GM21786 (cell line): ENCODE measurements around the gene LEUTX.
"Not testable (repeated sequence)": the region's sequence is repeated elsewhere in the genome, so short reads cannot be mapped to it uniquely, and the experiment has no call there.

ENCODE experiments used
- ATAC-seq: cut with Tn5 transposase; IDR thresholded peaks from one replicate; pipeline ENCODE4 v1.9.1; 2021; ENCODE audit not compliant: unreplicated experiment

Gene LEUTX, protein sequence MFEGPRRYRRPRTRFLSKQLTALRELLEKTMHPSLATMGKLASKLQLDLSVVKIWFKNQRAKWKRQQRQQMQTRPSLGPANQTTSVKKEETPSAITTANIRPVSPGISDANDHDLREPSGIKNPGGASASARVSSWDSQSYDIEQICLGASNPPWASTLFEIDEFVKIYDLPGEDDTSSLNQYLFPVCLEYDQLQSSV

DNA sequence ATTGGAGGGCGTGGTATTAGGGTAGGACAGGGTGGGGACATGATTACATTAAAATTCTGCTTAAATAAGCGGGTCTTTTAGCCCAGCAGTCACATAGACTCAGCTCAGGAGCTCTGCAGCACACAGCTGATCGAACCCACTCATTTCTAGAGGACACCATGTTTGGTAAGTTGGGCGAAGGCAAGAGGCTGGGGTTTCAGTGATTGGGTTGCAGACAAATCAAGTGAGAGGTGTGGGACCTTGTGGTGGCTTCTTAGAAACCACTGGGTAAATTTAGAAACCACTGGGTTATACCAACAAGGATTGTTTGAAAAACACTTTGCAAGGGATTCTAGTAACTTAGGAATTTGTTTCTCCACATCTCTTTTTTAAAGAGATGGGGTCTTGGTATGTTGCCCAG lies at the start of gene LEUTX:
TSS of gene LEUTX (plus strand) at position 92 of the 400 bp plus-strand sequence. CDS start at position 159, 67 bp downstream.
- ATAC-seq, result no peak

DNA sequence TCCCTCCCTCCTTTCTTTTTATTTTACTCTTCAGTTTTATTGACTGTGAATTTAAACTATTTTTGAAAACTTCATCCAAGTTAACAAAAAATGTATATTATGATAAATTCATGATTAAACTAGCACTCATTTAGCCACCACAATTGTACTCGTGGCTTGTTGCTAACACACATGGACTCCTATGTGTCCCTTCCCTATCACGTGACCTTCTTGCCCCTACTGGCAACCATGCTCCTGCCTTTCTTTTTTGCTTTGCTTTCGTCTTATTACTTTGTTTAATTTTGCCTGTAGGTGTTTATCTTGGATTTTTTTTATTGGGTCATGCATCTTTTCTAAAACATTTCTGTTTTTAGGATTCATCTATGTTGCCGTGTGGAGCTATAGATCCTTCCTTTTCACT lies 49.1 kb upstream of the LEUTX start:
- no peak for ATAC-seq

DNA sequence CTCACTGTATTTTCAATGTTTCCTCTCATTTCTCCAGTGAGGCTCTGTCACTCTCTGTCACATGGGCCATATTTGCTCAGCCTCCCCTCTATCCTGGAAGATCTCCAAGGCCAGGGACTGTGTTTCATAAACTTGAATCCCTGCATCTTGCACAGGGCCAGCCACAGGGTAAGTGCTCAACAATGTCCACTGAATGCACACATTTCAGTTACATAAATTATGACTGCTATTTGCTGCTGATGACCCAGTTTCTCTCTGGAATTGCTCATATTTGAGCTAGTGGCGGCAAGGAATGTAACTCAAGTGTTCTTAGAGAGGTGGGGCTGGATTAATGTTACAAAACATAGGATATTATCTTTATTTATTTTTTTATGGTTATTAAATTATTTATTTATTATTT lies 47.0 kb upstream of the LEUTX start:
- ATAC-seq, result no peak

DNA sequence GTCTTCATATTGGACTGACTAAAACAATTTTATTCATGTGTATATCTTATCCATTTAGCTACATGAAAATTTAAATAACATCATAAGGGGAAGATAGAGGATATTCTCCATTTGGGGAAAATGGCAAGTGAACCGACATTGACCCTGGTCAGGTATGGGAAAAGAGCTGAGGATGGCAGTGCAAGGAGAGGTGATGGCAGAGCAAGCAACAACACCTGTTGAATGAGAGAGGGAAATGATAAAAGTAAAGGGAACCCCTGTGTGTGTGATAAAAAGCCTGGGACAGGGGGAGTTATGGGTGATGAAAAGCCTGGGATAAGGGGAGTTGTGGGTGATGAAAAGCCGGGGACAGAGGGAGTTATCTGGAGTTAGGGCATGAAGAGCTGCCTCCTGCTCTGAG lies 44.8 kb upstream of the LEUTX start:
- no peak for ATAC-seq

DNA sequence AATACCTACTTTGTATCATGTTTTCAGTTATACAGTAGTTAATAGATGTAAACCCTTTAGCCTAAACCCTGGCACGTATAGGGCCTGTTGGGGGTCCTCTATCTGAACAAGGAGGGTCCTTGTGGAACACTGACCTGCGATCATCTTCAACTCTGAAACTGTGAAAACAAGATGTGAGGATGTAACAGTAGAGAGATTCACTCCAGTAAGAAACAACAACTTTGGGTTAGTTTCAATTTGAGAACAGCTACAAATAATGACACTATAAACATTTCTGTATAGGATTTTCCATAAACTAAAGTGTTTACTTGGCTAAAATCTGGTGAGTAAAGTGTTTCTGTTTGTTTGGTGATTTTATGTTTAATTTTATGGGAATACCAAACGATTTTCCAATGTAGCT lies 43.0 kb upstream of the LEUTX start:
- no peak for ATAC-seq

DNA sequence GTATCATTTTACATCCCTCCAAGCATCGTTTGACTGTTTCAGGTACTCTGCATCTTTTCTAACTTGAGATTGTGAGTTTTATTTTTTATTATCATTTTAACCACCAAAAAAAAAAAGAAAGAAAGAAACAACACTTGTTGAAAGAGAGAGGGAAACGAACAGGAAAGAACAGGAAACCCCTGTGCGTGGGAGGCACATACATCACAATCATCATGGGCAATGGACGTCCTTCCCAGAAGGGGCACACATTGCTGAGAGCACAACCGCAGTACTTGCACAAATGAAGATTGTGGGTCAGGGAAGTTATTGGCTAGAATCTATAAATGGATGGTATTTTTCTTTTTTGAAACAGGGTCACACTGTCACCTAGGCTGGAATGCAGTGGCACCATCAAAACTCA lies 42.6 kb upstream of the LEUTX start:
- no peak for ATAC-seq

DNA sequence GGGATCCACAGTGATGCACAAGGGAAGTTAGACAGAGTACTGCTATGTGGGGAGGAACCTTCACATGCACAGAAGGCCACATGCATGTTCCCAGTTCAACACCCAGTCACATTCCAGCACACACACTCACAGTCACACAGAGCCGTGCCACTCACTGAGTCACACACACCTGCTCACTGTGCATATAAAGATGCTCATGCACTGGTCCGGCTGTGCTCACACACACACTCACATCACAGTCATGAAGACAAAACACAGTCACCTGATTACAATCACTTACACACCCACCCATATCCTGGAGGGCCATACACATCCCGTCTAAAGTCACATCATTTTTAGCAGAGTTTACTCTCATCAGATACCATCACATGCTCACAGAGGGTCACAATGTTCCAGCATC lies 41.3 kb upstream of the LEUTX start:
- ATAC-seq, result no peak

DNA sequence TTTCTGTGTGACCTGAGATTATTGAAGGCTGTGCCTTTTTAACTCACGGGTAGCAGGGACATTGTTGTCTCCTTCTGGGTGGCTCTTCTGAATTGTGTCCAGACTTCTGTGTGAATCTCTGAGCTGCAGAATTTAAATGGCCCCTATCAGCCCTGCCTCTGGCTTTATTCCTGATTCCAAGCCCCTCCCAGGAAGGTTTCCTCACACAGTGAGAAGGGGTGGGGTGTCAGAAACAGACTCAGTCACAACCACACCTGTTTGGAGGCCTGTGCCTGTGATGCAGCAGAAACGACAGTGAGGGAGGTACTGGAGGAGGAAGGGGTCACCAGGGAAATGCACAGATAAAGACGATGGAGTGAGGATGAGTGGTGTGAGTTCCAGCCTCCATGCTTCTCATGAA lies 40.8 kb upstream of the LEUTX start, which contains the start of gene CLC:
TSS of gene CLC (minus strand) at position 139 of the 400 bp plus-strand sequence. CDS start at position 62, 77 bp downstream.
- no peak for ATAC-seq

DNA sequence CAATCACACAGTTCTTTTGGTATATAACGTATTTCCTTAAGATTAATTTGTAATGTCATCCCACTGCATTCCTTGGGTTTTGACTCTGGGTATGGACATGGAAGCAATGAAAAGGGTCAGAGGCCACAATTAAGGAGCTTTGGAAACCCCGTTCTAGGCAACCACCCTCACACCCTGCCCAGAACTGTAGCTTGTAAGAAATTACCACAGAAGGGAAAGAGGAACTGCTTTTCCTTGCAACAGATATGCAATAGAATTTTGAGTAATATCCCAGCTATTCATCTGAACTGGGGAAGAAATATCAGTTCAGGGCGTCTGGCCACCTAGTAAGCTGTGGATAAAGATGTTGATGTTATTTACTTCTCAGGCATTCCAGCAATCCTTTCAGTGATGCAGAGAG lies 39.8 kb upstream of the LEUTX start:
- no peak for ATAC-seq

DNA sequence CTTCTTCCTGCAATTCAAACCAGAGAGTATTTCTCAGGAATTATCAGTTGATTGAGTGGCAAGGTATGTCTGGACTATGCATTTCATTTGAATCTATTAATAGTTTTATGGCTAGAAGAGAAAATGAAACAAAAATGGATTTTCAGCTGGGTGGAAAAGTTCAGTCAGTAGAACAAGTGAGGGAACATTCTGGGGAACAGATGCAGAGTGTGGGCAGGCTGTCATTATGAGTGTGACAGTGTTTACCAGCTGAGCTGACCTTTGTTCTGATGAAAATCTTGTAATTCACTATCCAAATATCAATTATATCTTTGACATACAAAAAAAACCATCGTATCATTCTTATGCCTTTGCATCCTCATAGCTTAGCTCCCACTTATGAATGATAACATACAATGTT lies 38.3 kb upstream of the LEUTX start:
- ATAC-seq, result no peak

DNA sequence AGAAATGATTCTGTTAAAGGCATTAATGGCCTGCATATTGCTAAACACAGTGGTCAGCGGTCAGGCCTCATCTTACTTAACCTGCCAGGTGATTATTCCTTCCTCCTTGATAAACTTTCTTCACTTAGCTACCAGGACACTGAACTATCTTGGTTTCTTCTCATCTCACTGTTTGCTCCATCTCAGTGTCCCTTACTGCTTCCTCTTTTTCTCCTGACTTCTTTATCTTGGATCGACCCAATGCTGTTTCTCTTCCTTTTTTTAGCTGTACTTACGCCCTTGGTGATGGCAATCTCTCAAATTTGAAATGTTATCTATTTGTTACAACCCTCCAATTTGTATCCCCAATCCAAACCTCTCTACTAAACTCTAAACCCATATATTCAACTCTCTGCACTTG lies 33.0 kb upstream of the LEUTX start:
- no peak for ATAC-seq

DNA sequence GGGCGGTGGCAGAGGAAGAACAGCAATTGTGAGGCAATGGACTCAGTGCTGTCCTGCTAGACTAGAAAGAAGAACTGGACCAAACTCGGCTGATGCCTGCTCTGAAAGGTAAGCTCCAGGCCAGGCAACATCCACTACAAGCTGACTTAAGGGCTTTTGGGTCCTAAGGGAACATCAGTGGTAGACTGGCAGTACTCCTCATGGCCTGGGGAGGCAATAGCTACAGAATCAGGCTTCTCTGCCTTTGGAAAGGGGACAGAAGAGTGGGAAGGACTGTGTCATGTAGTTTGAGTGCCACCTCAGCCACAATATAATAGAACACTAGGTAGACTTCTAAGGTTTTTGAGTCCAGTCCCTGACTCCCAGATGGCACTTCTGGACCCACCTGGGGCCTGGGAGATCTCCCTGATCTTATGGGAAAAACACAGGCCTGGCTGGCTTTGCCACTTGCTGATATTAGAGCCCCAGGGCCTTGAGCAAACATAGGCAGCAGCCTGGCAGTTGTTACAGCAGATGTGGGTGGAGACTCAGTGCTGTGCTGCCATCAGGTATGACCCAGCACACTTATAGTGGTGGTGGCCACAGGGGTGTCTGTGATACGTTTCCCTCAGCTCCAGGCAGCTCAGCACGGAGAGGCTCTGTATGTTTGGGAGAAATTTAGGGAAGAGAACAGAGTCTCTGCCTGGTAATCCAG lies 31.7 kb upstream of the LEUTX start:
- no peak for ATAC-seq

DNA sequence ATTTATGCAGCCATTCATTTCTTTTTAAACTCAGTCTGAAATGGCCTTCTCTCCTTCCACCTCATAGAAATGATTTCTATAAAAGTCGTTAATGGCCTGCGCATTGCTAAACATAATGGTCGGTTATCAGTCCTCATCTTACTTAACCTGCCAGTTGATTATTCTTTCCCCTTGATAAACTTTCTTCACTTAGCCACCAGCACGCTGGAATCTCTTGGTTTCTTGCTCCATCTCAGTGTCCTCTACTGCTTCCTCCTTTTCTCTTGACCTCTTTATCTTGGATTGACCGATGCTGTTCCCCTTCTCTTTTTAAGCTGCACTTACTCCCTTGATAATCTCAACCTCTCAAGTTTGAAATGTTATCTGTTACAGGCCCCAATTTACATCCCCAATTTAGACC lies 28.7 kb upstream of the LEUTX start:
- ATAC-seq, result no peak

DNA sequence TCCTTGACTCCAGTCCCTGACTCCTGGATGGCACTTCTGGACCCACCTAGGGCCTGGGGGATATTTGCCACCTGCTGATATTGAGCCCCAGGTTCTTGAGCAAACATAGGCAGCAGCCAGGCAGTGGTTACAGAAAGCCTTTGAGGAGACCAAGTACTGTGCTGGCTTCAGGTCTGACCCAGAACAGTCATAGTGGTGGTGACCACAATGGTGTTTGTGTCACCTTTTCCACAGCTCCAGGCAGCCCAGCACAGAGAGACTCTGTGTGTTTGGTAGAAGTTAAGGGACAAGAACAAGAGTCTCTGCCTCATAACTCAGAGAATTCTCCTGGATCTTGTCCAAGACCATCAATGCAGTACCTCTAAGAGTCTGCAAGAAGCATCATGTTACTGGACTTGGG lies 26.3 kb upstream of the LEUTX start:
- ATAC-seq, result no peak

DNA sequence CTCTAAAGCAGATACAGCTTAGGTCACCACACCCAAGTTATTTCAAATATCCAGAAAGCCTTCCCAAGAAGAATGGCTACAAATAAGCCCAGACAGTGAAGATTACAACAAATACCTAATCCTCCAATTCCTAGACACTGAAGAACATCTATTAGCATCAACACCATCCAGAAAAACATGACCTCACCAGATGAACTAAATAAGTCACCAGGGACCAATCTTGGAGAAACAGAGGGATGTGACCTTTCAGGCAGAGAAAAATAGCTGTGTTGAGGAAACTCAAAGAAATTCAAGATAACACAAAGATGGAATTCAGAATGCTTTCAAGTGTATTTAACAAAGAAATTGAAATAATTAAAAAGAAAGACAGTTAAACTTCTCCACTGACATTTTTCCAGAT lies 25.9 kb upstream of the LEUTX start:
- no peak for ATAC-seq

DNA sequence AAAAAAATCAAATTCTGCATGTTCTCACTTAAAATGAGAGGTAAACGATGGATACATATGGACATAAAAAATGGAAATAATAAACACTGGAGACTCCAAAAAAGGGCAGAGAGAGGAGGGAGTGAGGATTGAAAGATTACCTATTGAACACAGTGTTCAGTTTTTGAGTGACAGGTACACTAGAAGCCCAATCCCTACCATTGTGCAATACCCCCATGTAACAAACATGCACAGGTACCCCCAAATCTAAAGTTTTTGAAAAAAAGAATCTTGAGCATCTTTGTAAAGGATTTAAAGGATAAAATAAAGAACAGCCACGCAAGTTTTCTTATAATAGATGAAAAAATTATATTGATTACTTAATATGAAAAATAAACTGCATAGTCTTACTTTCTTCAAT lies 24.1 kb upstream of the LEUTX start:
- ATAC-seq, result no peak

DNA sequence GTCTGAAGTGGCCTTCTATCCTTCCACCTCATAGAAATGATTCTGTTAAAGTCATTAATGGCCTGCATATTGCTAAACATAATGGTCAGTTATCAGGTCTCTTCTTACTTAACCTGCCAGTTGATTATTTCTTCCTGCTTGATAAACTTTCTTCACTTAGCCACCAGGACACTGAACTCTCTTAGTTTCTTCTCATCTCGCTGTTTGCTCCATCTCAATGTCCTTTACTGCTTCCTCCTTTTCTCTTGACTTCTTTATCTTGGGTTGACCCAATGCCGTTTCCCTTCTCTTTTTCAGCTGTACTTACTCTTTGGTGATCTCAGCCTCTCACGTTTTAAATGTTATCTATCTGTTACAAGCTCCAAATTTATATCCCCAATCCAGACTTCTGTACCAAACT lies 23.7 kb upstream of the LEUTX start:
- no peak for ATAC-seq

DNA sequence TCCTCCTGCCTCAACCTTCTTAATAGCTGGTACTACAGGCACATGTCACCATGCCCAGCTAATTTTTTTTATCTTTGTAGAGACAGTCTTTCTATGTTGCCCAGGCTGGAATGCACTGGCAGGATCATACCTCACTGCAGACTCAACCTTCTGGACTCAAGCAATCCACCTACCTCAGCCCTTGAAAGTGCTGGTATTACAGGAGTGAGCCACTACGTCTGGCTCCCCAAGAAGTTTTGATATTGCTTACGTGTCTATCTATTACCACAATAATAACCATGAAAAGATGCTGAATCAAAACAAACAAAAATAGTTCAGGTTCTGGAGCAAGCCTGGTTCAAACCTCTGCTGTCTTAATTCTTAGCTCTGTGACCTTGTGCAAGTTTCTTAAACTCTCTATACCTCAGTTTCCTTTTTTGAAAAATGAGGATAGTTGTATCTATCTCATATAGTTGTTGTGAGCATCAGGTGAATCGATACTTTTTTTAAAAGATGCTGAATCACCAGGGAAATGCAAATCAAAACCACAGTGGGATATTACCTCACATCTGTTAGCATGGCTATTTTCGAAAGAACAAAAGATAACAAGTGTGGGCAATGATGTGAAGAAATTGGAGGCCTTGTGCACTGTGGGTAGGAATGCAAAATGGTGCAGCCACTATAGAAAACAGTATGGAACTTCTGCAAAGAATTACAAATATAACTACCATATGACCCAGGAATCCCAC lies 19.0 kb upstream of the LEUTX start:
- ATAC-seq, result no peak

DNA sequence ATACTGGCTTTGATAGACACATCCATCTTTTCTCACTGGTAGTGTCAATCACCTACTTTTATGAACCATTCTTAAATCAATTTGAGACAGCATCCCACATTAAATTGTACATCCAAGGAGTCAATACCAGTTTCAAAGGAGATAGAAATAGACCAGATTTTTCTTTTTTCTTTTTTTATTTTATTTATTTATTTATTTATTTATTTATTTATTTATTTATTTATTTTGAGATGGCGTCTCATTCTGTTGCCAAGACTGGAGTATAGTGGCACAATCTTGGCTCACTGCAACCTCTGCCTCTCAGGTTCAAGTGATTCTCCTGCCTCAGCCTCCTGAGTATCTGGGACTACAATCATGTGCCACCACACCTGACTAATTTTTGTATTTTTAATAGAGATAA lies 16.8 kb upstream of the LEUTX start:
- ATAC-seq, result not testable (repeated sequence)

DNA sequence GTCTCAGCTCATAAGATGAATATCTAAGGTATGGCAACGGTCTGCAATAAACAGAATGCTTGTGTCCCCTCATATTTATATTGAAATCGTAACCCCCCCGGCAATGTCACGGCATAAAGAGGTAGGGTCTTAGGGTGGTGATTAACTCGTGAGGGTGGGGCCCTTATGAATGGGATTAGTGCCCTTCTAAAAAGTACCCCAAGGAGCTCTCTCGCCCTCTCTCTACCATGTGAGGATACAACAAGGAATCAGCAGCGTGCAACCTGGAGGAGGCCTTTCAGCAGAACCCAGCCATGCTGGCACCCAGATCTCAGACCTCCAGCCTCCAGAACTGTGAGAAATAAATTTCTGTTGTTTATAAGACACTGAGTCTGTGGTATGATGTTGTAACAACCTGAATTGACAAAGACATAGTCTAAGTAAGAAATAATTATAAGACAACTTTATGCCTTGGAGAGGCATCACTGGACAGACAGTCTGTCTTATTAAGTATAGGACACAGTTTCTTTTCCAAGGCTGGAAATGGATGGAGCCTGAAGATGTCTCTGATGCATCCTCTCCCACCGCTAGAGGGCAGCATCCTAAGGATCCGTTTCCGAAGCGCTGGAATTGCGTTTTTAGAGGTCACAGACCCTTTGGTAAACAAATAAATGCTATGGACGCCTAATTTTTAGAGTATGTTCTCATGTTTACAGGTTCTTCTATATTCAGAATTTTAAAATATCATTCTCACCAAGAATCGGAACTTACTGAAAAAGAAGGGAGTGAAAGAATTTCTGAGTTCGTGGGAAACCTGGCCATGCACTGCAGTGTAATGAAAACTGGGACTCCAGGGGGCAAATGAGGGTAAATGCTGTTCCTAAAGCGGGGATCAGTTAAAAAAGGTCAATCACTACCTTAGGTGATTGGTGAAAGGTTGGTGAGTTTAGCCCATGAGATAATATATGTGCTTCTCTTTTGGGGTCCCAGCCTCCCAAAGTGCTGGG lies 13.3 kb upstream of the LEUTX start:
- ATAC-seq, result no peak

DNA sequence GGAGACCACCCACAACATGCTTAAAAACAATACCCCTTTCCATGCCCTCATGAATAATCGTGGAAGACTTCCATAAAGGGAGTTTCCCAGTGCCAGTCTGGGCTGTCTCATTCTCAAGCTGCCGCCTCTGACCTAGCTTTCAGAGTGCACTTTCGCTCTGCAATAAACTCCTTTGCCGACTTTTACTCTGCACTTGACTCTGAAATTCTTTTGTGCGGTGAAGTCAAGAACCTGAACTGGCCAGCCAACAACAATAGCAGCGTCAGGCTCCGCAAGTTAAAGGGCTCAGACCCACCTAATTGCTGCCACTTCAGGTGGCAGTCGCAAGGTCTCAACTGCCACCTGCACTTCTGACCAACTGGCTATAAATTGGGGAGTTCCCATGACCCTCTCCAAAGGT lies 10.3 kb upstream of the LEUTX start:
- ATAC-seq, result no peak
